OCI-LY1 (cell line): ENCODE results near the gene RCAN2.
"Not testable (repeated sequence)": the region's sequence is repeated elsewhere in the genome, so short reads cannot be mapped to it uniquely, and the experiment has no call there.

ENCODE experiments used
- CTCF ChIP-seq: fragments of 200-600 bp; sonication (generic), shearing (Covaris generic); IDR thresholded peaks from 2 replicates; pipeline ENCODE4 v1.5.1; 2017; ENCODE audit warnings: mild to moderate bottlenecking, antibody characterized with exemption, low read length, moderate library complexity, mixed read lengths
- EZH2 ChIP-seq: fragments of 200-600 bp; sonication (generic), shearing (Covaris generic); IDR thresholded peaks from 2 replicates; pipeline ENCODE4 v1.8.0; 2017; ENCODE audit warnings: borderline replicate concordance, mixed run types, mild to moderate bottlenecking, antibody characterized with exemption, low read length, moderate library complexity, mixed read lengths

- not testable (repeated sequence) for TF ChIP-seq CTCF, EZH2
Measured at GRCh38 chr6:46332448-46332847, 158.8 kb downstream of the RCAN2 start.
